HL-60 (cell line): Measurements from ENCODE around the gene RNF227.
"Not testable (repeated sequence)": the region's sequence is repeated elsewhere in the genome, so short reads cannot be mapped to it uniquely, and the experiment has no call there.

Experiments used
- CTCF ChIP-seq: IDR thresholded peaks from one replicate; pipeline ENCODE4 v1.5.1; 2011; ENCODE audit warnings: low read length, control low read depth, inconsistent platforms; ENCODE audit not compliant: insufficient read depth
- SPI1 ChIP-seq: IDR thresholded peaks from 2 replicates; pipeline ENCODE4 v1.6.1; 2012; ENCODE audit warnings: low read depth, mild to moderate bottlenecking, borderline replicate concordance

GRCh38 chr17:7864384-7864783, 51.7 kb downstream of the RNF227 start:
- TF ChIP-seq SPI1, CTCF: not testable (repeated sequence)
